Activated T-cell treated with anti-CD3 and anti-CD28 coated beads for 4 hours (primary cell): Measurements from ENCODE around the gene RNF34.
"Not testable (repeated sequence)": the region's sequence is repeated elsewhere in the genome, so short reads cannot be mapped to it uniquely, and the experiment has no call there.

ENCODE experiments used
- DNase-seq: peaks from one replicate; pipeline ENCODE4 v3.0.0-alpha.2; 2020

RNF34 gene

GRCh38 chr12:121399391-121400331, at the start of gene RNF34:
Gene RNF34 (plus strand): TSS chr12:121400118. CDS start chr12:121400213, 95 bp downstream.
- DNase-seq: peak; percentile 94

GRCh38 chr12:121351820-121352681, 47.9 kb upstream of the RNF34 start, which contains the start of gene ANAPC5:
Gene ANAPC5 (minus strand): TSS chr12:121352411. CDS start chr12:121352340, 71 bp downstream.
- DNase-seq: peak; percentile 82

- DNase-seq: no peak
These were observed 47.3 kb upstream of the RNF34 start for GRCh38 chr12:121352682-121353018.

GRCh38 chr12:121355818-121356217, 44.1 kb upstream of the RNF34 start:
- DNase-seq: no peak

- no peak for DNase-seq
These were observed 43.3 kb upstream of the RNF34 start for GRCh38 chr12:121356657-121357056.

- no peak for DNase-seq
These were observed 42.6 kb upstream of the RNF34 start for GRCh38 chr12:121357331-121357730.

GRCh38 chr12:121358073-121358472, 41.8 kb upstream of the RNF34 start:
- no peak for DNase-seq

- DNase-seq: no peak
These were observed 35.2 kb upstream of the RNF34 start for GRCh38 chr12:121364683-121365121.

GRCh38 chr12:121365416-121366062, 34.4 kb upstream of the RNF34 start:
- no peak for DNase-seq

- no peak for DNase-seq
These were observed 33.9 kb upstream of the RNF34 start for GRCh38 chr12:121366063-121366459.

- DNase-seq: no peak
These were observed 28.5 kb upstream of the RNF34 start for GRCh38 chr12:121371404-121371803.

- no peak for DNase-seq
These were observed 26.2 kb upstream of the RNF34 start for GRCh38 chr12:121373755-121374154.

GRCh38 chr12:121374336-121374735, 25.6 kb upstream of the RNF34 start:
- DNase-seq: not testable (repeated sequence)

GRCh38 chr12:121374945-121375584, 24.9 kb upstream of the RNF34 start:
- not testable (repeated sequence) for DNase-seq

- no peak for DNase-seq
These were observed 22.9 kb upstream of the RNF34 start for GRCh38 chr12:121376754-121377697.

GRCh38 chr12:121378736-121379135, 21.2 kb upstream of the RNF34 start:
- no peak for DNase-seq

GRCh38 chr12:121379945-121380344, 20.0 kb upstream of the RNF34 start:
- no peak for DNase-seq

- no peak for DNase-seq
These were observed 16.3 kb upstream of the RNF34 start for GRCh38 chr12:121383601-121384021.

- DNase-seq: not testable (repeated sequence)
These were observed 15.0 kb upstream of the RNF34 start for GRCh38 chr12:121384891-121385290.

- no peak for DNase-seq
These were observed 11.4 kb upstream of the RNF34 start for GRCh38 chr12:121388421-121388981.

- no peak for DNase-seq
These were observed 9.1 kb upstream of the RNF34 start for GRCh38 chr12:121390856-121391255.
